ENCODE measurements around the gene TRIM7. TPM values are rescaled to one million over a fixed set of nuclear protein-coding genes. Genes with fewer than 3 reads are reported as not detected.

TRIM7 gene
- total and polyA plus RNA-seq, 9 of the 15 experiments (the other 6 are each of a cell fraction or from before 2014, with no cell fraction given) = 2.6 to 14.9 (median 8.9) TPM

Small RNAs within 50 kb of the gene (microRNA-seq; reads per million reads assigned to microRNA genes)
- 0.27 reads per million for gene MIR4638 (ENCODE audit: borderline microRNAs expressed)

Small RNAs within 50 kb of the gene (small RNA-seq; reads per million reads assigned to genes)
- gene MIR4638 = not detected
- not detected for gene SNORD95
- not detected for gene SNORD96A

Other genes starting within 250 kb of the TRIM7 start
Only the 7 nearest of the 8 such genes appear.
- 39.4 and 46.8 TPM in 2 replicates for gene BTNL9, start 164.9 kb downstream of the TRIM7 start, total RNA-seq (2014; rRNA removed)
- 17.1 and 18.5 TPM in 2 replicates for gene BTNL9, start 164.9 kb downstream of the TRIM7 start, total RNA-seq (2014; rRNA removed; fragmentation: Illumina TruSeq; extraction: Trizol)
- gene BTNL9, start 164.9 kb downstream of the TRIM7 start, total RNA-seq (2015; rRNA removed; fragmentation: Illumina TruSeq; extraction: Trizol) = 29.4 and 29.6 TPM in 2 replicates
- 42.7 and 50.7 TPM in 2 replicates for gene BTNL9, start 164.9 kb downstream of the TRIM7 start, total RNA-seq (2021)
- 18.9 and 25.6 TPM in 2 replicates for gene BTNL9, start 164.9 kb downstream of the TRIM7 start, polyA plus RNA-seq (2011; rRNA removed)
- gene BTNL9, start 164.9 kb downstream of the TRIM7 start, polyA plus RNA-seq (2014; fragmentation: Illumina TruSeq; extraction: Trizol) = 32.7 and 35.3 TPM in 2 replicates
- 1 to 10 TPM; 3.7 to 3.9 TPM for gene BTNL9, start 164.9 kb downstream of the TRIM7 start, polyA plus RNA-seq (2014; fragmentation: Nextera tagmentation; extraction: Ambion mirVana)
- 86.7 and 88.7 TPM in 2 replicates for gene BTNL9, start 164.9 kb downstream of the TRIM7 start, polyA plus RNA-seq (2014; rRNA removed)
- gene OR2V1, start 74.0 kb downstream of the TRIM7 start, total RNA-seq (2014; rRNA removed) = 0.08 TPM in 1 of 2 replicates, not detected in the other
- gene OR2V1, start 74.0 kb downstream of the TRIM7 start, total RNA-seq (2014; rRNA removed; fragmentation: Illumina TruSeq; extraction: Trizol) = 0.04 TPM in 1 of 2 replicates, not detected in the other
- gene OR2V1, start 74.0 kb downstream of the TRIM7 start, total RNA-seq (2015; rRNA removed; fragmentation: Illumina TruSeq; extraction: Trizol) = not detected in 2 replicates
- 0.07 TPM in 1 of 2 replicates, not detected in the other for gene OR2V1, start 74.0 kb downstream of the TRIM7 start, total RNA-seq (2021)
- 0.05 and 0.15 TPM in 2 replicates for gene OR2V1, start 74.0 kb downstream of the TRIM7 start, polyA plus RNA-seq (2011; rRNA removed)
- gene OR2V1, start 74.0 kb downstream of the TRIM7 start, polyA plus RNA-seq (2014; fragmentation: Illumina TruSeq; extraction: Trizol) = 0.10 TPM in 1 of 2 replicates, not detected in the other
- gene OR2V1, start 74.0 kb downstream of the TRIM7 start, polyA plus RNA-seq (2014; fragmentation: Nextera tagmentation; extraction: Ambion mirVana) = under 1 TPM; 0.15 to 0.28 TPM
- 0.07 TPM in 1 of 2 replicates, not detected in the other for gene OR2V1, start 74.0 kb downstream of the TRIM7 start, polyA plus RNA-seq (2014; rRNA removed)
- gene OR2V2, start 57.6 kb downstream of the TRIM7 start, total RNA-seq (2014; rRNA removed) = not detected in 2 replicates
- gene OR2V2, start 57.6 kb downstream of the TRIM7 start, total RNA-seq (2014; rRNA removed; fragmentation: Illumina TruSeq; extraction: Trizol) = not detected in 2 replicates
- gene OR2V2, start 57.6 kb downstream of the TRIM7 start, total RNA-seq (2015; rRNA removed; fragmentation: Illumina TruSeq; extraction: Trizol) = not detected in 2 replicates
- gene OR2V2, start 57.6 kb downstream of the TRIM7 start, total RNA-seq (2021) = not detected in 2 replicates
- gene OR2V2, start 57.6 kb downstream of the TRIM7 start, polyA plus RNA-seq (2011; rRNA removed) = not detected in 2 replicates
- not detected in 2 replicates for gene OR2V2, start 57.6 kb downstream of the TRIM7 start, polyA plus RNA-seq (2014; fragmentation: Illumina TruSeq; extraction: Trizol)
- gene OR2V2, start 57.6 kb downstream of the TRIM7 start, polyA plus RNA-seq (2014; fragmentation: Nextera tagmentation; extraction: Ambion mirVana) = under 1 TPM in 1 of 2 experiments, not detected in 1; 0.01 TPM
- not detected in 2 replicates for gene OR2V2, start 57.6 kb downstream of the TRIM7 start, polyA plus RNA-seq (2014; rRNA removed)
- gene TRIM41, start 18.1 kb upstream of the TRIM7 start, total RNA-seq (2014; rRNA removed) = 29.5 and 31.6 TPM in 2 replicates
- 11.4 and 14.2 TPM in 2 replicates for gene TRIM41, start 18.1 kb upstream of the TRIM7 start, total RNA-seq (2014; rRNA removed; fragmentation: Illumina TruSeq; extraction: Trizol)
- 21.7 and 25.6 TPM in 2 replicates for gene TRIM41, start 18.1 kb upstream of the TRIM7 start, total RNA-seq (2015; rRNA removed; fragmentation: Illumina TruSeq; extraction: Trizol)
- gene TRIM41, start 18.1 kb upstream of the TRIM7 start, total RNA-seq (2021) = 37.7 and 47.6 TPM in 2 replicates
- 15.6 and 19.3 TPM in 2 replicates for gene TRIM41, start 18.1 kb upstream of the TRIM7 start, polyA plus RNA-seq (2011; rRNA removed)
- 20.9 and 29.8 TPM in 2 replicates for gene TRIM41, start 18.1 kb upstream of the TRIM7 start, polyA plus RNA-seq (2014; fragmentation: Illumina TruSeq; extraction: Trizol)
- 1 to 10 TPM; 1.8 to 2.1 TPM for gene TRIM41, start 18.1 kb upstream of the TRIM7 start, polyA plus RNA-seq (2014; fragmentation: Nextera tagmentation; extraction: Ambion mirVana)
- 34.8 and 39.3 TPM in 2 replicates for gene TRIM41, start 18.1 kb upstream of the TRIM7 start, polyA plus RNA-seq (2014; rRNA removed)
- gene RACK1, start 38.7 kb upstream of the TRIM7 start, total RNA-seq (2014; rRNA removed) = 4,051 and 4,420 TPM in 2 replicates
- gene RACK1, start 38.7 kb upstream of the TRIM7 start, total RNA-seq (2014; rRNA removed; fragmentation: Illumina TruSeq; extraction: Trizol) = 2,268 and 2,618 TPM in 2 replicates
- 3,776 and 3,843 TPM in 2 replicates for gene RACK1, start 38.7 kb upstream of the TRIM7 start, total RNA-seq (2015; rRNA removed; fragmentation: Illumina TruSeq; extraction: Trizol)
- gene RACK1, start 38.7 kb upstream of the TRIM7 start, total RNA-seq (2021) = 2,303 and 2,318 TPM in 2 replicates
- gene RACK1, start 38.7 kb upstream of the TRIM7 start, polyA plus RNA-seq (2011; rRNA removed) = 3,764 and 5,908 TPM in 2 replicates
- gene RACK1, start 38.7 kb upstream of the TRIM7 start, polyA plus RNA-seq (2014; fragmentation: Illumina TruSeq; extraction: Trizol) = 3,833 and 4,270 TPM in 2 replicates
- 1,000 to 10,000 TPM; 3,894 to 5,311 TPM for gene RACK1, start 38.7 kb upstream of the TRIM7 start, polyA plus RNA-seq (2014; fragmentation: Nextera tagmentation; extraction: Ambion mirVana)
- gene RACK1, start 38.7 kb upstream of the TRIM7 start, polyA plus RNA-seq (2014; rRNA removed) = 3,427 and 3,846 TPM in 2 replicates
- gene TRIM52, start 55.9 kb upstream of the TRIM7 start, total RNA-seq (2014; rRNA removed) = 6.1 and 6.5 TPM in 2 replicates
- 13.5 and 13.9 TPM in 2 replicates for gene TRIM52, start 55.9 kb upstream of the TRIM7 start, total RNA-seq (2014; rRNA removed; fragmentation: Illumina TruSeq; extraction: Trizol)
- 10.5 and 12.8 TPM in 2 replicates for gene TRIM52, start 55.9 kb upstream of the TRIM7 start, total RNA-seq (2015; rRNA removed; fragmentation: Illumina TruSeq; extraction: Trizol)
- 13.5 and 14.2 TPM in 2 replicates for gene TRIM52, start 55.9 kb upstream of the TRIM7 start, total RNA-seq (2021)
- gene TRIM52, start 55.9 kb upstream of the TRIM7 start, polyA plus RNA-seq (2011; rRNA removed) = 21.9 and 24.1 TPM in 2 replicates
- gene TRIM52, start 55.9 kb upstream of the TRIM7 start, polyA plus RNA-seq (2014; fragmentation: Illumina TruSeq; extraction: Trizol) = 15.8 and 17.2 TPM in 2 replicates
- gene TRIM52, start 55.9 kb upstream of the TRIM7 start, polyA plus RNA-seq (2014; fragmentation: Nextera tagmentation; extraction: Ambion mirVana) = 1 to 10 TPM; 3.3 to 3.7 TPM
- gene TRIM52, start 55.9 kb upstream of the TRIM7 start, polyA plus RNA-seq (2014; rRNA removed) = 18.0 and 20.0 TPM in 2 replicates
- 0.36 and 0.53 TPM in 2 replicates for gene OR4F3, start 162.1 kb upstream of the TRIM7 start, total RNA-seq (2014; rRNA removed)
- 0.44 and 0.61 TPM in 2 replicates for gene OR4F3, start 162.1 kb upstream of the TRIM7 start, total RNA-seq (2014; rRNA removed; fragmentation: Illumina TruSeq; extraction: Trizol)
- gene OR4F3, start 162.1 kb upstream of the TRIM7 start, total RNA-seq (2015; rRNA removed; fragmentation: Illumina TruSeq; extraction: Trizol) = 0.36 and 0.49 TPM in 2 replicates
- 0.34 TPM in 1 of 2 replicates, not detected in the other for gene OR4F3, start 162.1 kb upstream of the TRIM7 start, total RNA-seq (2021)
- 0.31 and 0.64 TPM in 2 replicates for gene OR4F3, start 162.1 kb upstream of the TRIM7 start, polyA plus RNA-seq (2011; rRNA removed)
- gene OR4F3, start 162.1 kb upstream of the TRIM7 start, polyA plus RNA-seq (2014; fragmentation: Illumina TruSeq; extraction: Trizol) = 0.18 TPM in 1 of 2 replicates, not detected in the other
- under 1 TPM in 1 of 2 experiments, not detected in 1; 0.08 TPM for gene OR4F3, start 162.1 kb upstream of the TRIM7 start, polyA plus RNA-seq (2014; fragmentation: Nextera tagmentation; extraction: Ambion mirVana)
- gene OR4F3, start 162.1 kb upstream of the TRIM7 start, polyA plus RNA-seq (2014; rRNA removed) = 0.07 and 0.28 TPM in 2 replicates